Measurements from ENCODE around the gene FBXO17.

- TF ChIP-seq ELF4 (CRISPR knock-in tag; IDR thresholded peaks at IDR 0.05; ENCODE audit: low read depth): no peak
- TF ChIP-seq CTCF (IDR thresholded peaks at IDR 0.05): no peak
- TF ChIP-seq TEAD4 (CRISPR knock-in tag; IDR thresholded peaks at IDR 0.05): no peak
- no peak for TF ChIP-seq ZNF219 (CRISPR knock-in tag; IDR thresholded peaks at IDR 0.05; ENCODE audit: borderline replicate concordance)
- TF ChIP-seq NFYB (CRISPR knock-in tag; conservative IDR thresholded peaks at IDR 0.05; ENCODE audit: low read depth): no peak
- no peak for TF ChIP-seq CREB1 (CRISPR knock-in tag; IDR thresholded peaks at IDR 0.05)
- no peak for TF ChIP-seq AFF4 (CRISPR knock-in tag; IDR thresholded peaks at IDR 0.05; ENCODE audit: borderline replicate concordance)
- TF ChIP-seq MAX (CRISPR knock-in tag; IDR thresholded peaks at IDR 0.05): no peak
- TF ChIP-seq MLX (CRISPR knock-in tag; IDR thresholded peaks at IDR 0.05): no peak
- TF ChIP-seq NR2C2 (CRISPR knock-in tag; IDR thresholded peaks at IDR 0.05): no peak
- TF ChIP-seq SP1 (CRISPR knock-in tag; conservative IDR thresholded peaks at IDR 0.05): no peak
- no peak for TF ChIP-seq CREM (CRISPR knock-in tag; IDR thresholded peaks at IDR 0.05)
Observed at GRCh38 chr19:38993271-38993670, 17.7 kb upstream of the FBXO17 start.

Data from WTC11 (cell line).